Measurements from ENCODE around the gene OR6C70. TPM values are rescaled to one million over a fixed set of nuclear protein-coding genes. Genes with fewer than 3 reads are reported as not detected.

The OR6C70 gene
- total and polyA plus RNA-seq, 2 donors (not counting 3 experiments of a cell fraction or from before 2014, with no cell fraction given): not detected

GRCh38 chr12:55425954-55426353 is 44.0 kb downstream of the OR6C70 start, which contains the start of gene OR6C76:
TSS of gene OR6C76 (plus strand) at chr12:55426254. CDS start at chr12:55426254, 0 bp downstream.
- H2AFZ ChIP-seq (ENCODE audit: low read depth, low read length): no peak within 1 kb of the TSS
- H4K20me1 ChIP-seq (replicated peaks; ENCODE audit: control insufficient read depth, extremely low read depth, insufficient read depth, low read length): no peaks in the 10 kb centered on the region
- DNase-seq (ENCODE audit: low read depth, low spot score) (no peak), FAIRE-seq (no peak)
- ChIA-PET POLR2A (no interaction called here), CTCF (no interaction called here)
- no peaks in the 10 kb centered on the region for H3K36me3 ChIP-seq (ENCODE audit: control insufficient read depth in 2 of 2, extremely low read depth in 1 of 2, insufficient read depth in 2 of 2, low read length in 2 of 2)
- no TSS peak for BruUV-seq (replicated peaks)
- no peak within 1 kb of the TSS for H3K4me3 ChIP-seq (replicated peaks in 1 of 3; ENCODE audit: insufficient read depth in 1 of 3, low read depth in 1 of 3, low read length in 3 of 3)
- H3K9ac ChIP-seq (replicated peaks; ENCODE audit: extremely low read depth, insufficient read depth, low read length): no peak within 1 kb of the TSS
- no peaks in the 10 kb centered on the region for H3K9me1 ChIP-seq (replicated peaks; ENCODE audit: control insufficient read depth, extremely low read depth, insufficient read depth, low read length)
- intact Hi-C loops (cut with micrococcal nuclease) (no loop called here), dilution Hi-C loops (cut with MboI; ENCODE audit: extremely low pct_ligation_motif_present, low sequenced_read_pairs) (no loop called here)
- TF ChIP-seq JUN (IDR thresholded peaks at IDR 0.05; ENCODE audit: borderline replicate concordance, insufficient read depth, insufficient read length, low read depth) (no peak), EZH2 (IDR thresholded peaks at IDR 0.05; ENCODE audit: borderline replicate concordance, low read depth, low read length, severe bottlenecking) (no peak), GATA2 (IDR thresholded peaks at IDR 0.05; ENCODE audit: insufficient read depth, insufficient read length, low read depth, low read length) (no peak), FOS (IDR thresholded peaks at IDR 0.05; ENCODE audit: borderline replicate concordance, insufficient read depth, low read length) (no peak), CTCF (IDR thresholded peaks at IDR 0.05; ENCODE audit: extremely low read depth in 1 of 2, insufficient read depth in 1 of 2, low read depth in 1 of 2, low read length in 2 of 2) (no peak), POLR2AphosphoS5 (IDR thresholded peaks at IDR 0.05; ENCODE audit: insufficient read depth, low read depth, low read length) (no peak), POLR2A (IDR thresholded peaks at IDR 0.05; ENCODE audit: low read depth, low read length) (no peak), MAX (IDR thresholded peaks at IDR 0.05; ENCODE audit: insufficient read depth, insufficient read length) (no peak), MYC (IDR thresholded peaks at IDR 0.05; ENCODE audit: low read depth, low read length) (no peak)
- no peak within 1 kb of the TSS for H3K27ac ChIP-seq (ENCODE audit: insufficient read depth, low read depth, low read length)
- H3K79me2 ChIP-seq (ENCODE audit: control insufficient read depth, insufficient read depth, low read length): no peaks in the 10 kb centered on the region
- no peaks in the 10 kb centered on the region for H3K4me1 ChIP-seq (ENCODE audit: control insufficient read depth, extremely low read depth, insufficient read depth, low read length)
- H3K9me3 ChIP-seq (replicated peaks; ENCODE audit: control insufficient read depth, insufficient read depth, low read length): no peaks in the 10 kb centered on the region
- no peak within 1 kb of the TSS for H3K4me2 ChIP-seq (ENCODE audit: insufficient read depth, low read length)
- H3K27me3 ChIP-seq (ENCODE audit: control insufficient read depth in 2 of 2, insufficient read depth in 2 of 2, low read length in 2 of 2): no peaks in the 10 kb centered on the region

Data from endothelial cell of umbilical vein (primary cell).